Heart right ventricle (tissue), 16 donors: Measurements from ENCODE around the gene STAT4. TPM values are rescaled to one million over a fixed set of nuclear protein-coding genes. Genes with fewer than 3 reads are reported as not detected.

ENCODE experiments used
- ATAC-seq, 8 donors: fragments of 200-7000 bp; cut with Tn5 transposase; one replicate each; pipeline ENCODE4 v1.9.1; 2020; ENCODE audit warnings: mild to moderate bottlenecking in 8 of 8, moderate library complexity in 8 of 8, moderate number of reproducible peaks in 1 of 8
- DNase-seq, 2 donors: peaks; one replicate each; pipeline ENCODE4 v3.0.0-alpha.2; 2020
- H3K27ac ChIP-seq, 10 donors: fragments of 200-600 bp; sonication (generic) in 2 of 10; one replicate each; pipeline versions ENCODE4 v1.5.0 to v1.8.0; 2020 to 2022; ENCODE audit warnings: mild to moderate bottlenecking in 3 of 10
- H3K27me3 ChIP-seq, 7 donors: fragments of 200-600 bp; one replicate each; pipeline ENCODE4 v1.8.0; 2021 to 2022; ENCODE audit warnings: mild to moderate bottlenecking in 2 of 7
- H3K36me3 ChIP-seq, 9 donors: fragments of 200-600 bp; sonication (generic) in 1 of 9; one replicate each; pipeline versions ENCODE4 v1.5.0 to v1.8.0; 2020 to 2022; ENCODE audit warnings: mild to moderate bottlenecking in 2 of 9
- H3K4me1 ChIP-seq, 9 donors: fragments of 200-600 bp; sonication (generic) in 1 of 9; one replicate each; pipeline versions ENCODE4 v1.5.0 to v1.8.0; 2020 to 2022; ENCODE audit warnings: mild to moderate bottlenecking in 4 of 9
- H3K4me3 ChIP-seq, 10 donors: fragments of 200-600 bp; sonication (generic) in 2 of 10; one replicate each; pipeline versions ENCODE4 v1.5.0 to v1.8.0; 2020 to 2022; ENCODE audit warnings: mild to moderate bottlenecking in 7 of 10, moderate library complexity in 2 of 10
- H3K9me3 ChIP-seq, 11 donors: fragments of 200-600 bp in 10 of 11; sonication (generic) in 2 of 11; one replicate each; pipeline versions ENCODE4 v1.5.0 to v1.8.0; 2013 to 2022; ENCODE audit warnings: mild to moderate bottlenecking in 2 of 11, control low read depth in 1 of 11, moderate library complexity in 1 of 11
- WGBS, 2 donors: extraction: QIAGEN DNeasy Blood & Tissue Kit; methylation state at CpG; one replicate each; pipeline ENCODE4 v1.1.7; 2013; ENCODE audit warnings: inconsistent platforms in 1 of 2; 5-methylcytosine and 5-hydroxymethylcytosine counted together
- intact Hi-C, 10 donors: fragments of 100-400 bp; cut with DNase I; formaldehyde crosslinking; loops; one replicate each; pipeline versions ENCODE4 v1.11.1 to v1.14.2; 2022
- polyA plus RNA-seq, 2 donors: library from polyadenylated mRNA; stranded (reverse); fragments of 200-250 nt; gene quantifications; one replicate each; pipeline ENCODE4 v1.2.3, GENCODE V29; 2013
- total RNA-seq, 10 donors: library from RNA; stranded (reverse); fragmentation: NEBNext Ultra II Directional in 3 of 10; extraction: Animal tissue kit (Norgen Biotek cat#: 25700) in 3 of 10; gene quantifications; one replicate each; pipeline versions ENCODE4 v1.2.1 to v1.2.4, GENCODE V29; 2021 to 2023
- TF ChIP-seq, protein P1 (sequence below), 9 donors: fragments of 200-600 bp; sonication (generic) in 2 of 9; IDR thresholded peaks; one replicate each; pipeline versions ENCODE4 v1.5.0 to v1.8.0; 2021 to 2022; ENCODE audit warnings: antibody characterized with exemption in 9 of 9, mild to moderate bottlenecking in 5 of 9, moderate library complexity in 1 of 9
- donor health status: Arrhythmogenic right ventricular cardiomyopathy.
- donor health status: ischemic (EF 13 %, LVEDD 7.1; RV severe dilation, severe dysfunction).
- donor health status: healthy with polysubstance abuse.
- donor health status: DM: no; HTN: yes; CAD: no.
- donor health status: DM: no; HTN: no; CAD: no.
- donor health status: ischemic (EF 25% LVEDD 6.9; RV normal size, moderate dysfunction).
- donor health status: ischemic (EF 25% LVEDD 5.7; RV mildly dilated, moderate dysfunction).
- donor health status: healthy.
- donor health status: DM: yes; HTN: yes; CAD: no.
- donor health status: Ischemic cardiomyopathy.
- donor health status: ischemic (EF 35%, LVEDD 5.7; RV mildly dilated, moderate dysfunction).
- donor health status: nonischemic (EF 11% LVEDD 7.7; RV severe dilation, severe dysfunction).
- donor health status: DM: yes; HTN: yes; CAD: no.
- donor health status: PGD.
- donor health status: ischemic (EF 29% LVEDD 5.4; RV normal size, mild dysfunction).
- donor health status: nonischemic (EF 23%, LVEDD 6.1; RV moderate dilation, normal function).

STAT4 gene
- total and polyA plus RNA-seq, 12 donors, result 0.52 to 9.4 (median 2.2) TPM

DNA sequence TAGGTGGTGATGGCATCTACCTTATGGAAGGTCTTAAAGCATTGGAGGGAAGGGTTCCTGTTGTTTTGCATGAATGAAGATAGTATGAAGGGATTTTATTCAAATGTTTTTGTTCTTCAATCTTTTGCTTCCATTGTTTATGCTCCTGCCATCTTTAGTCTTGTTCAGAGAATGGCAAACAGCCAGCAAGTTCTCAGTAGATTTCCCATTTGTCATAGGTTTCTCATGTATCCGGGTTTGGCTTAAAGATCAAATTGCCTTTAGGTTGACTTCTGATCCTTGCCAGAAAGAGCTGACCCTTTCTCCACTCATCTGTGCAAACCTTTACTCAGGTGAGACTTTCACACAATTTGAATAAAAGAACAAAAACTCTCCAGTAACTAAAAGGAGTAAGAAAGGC, 44.2 kb upstream of the STAT4 start:
- Histone ChIP-seq H3K4me1 (peaks cover 0 to 18% (median 0%) of the 10 kb centered on the region in 9 donors), H3K27me3 (no peaks in the 10 kb centered on the region), H3K4me3 (no peak overlapping the region), H3K36me3 (no peaks in the 10 kb centered on the region), H3K27ac (no peak overlapping the region), H3K9me3 (peaks cover 0 to 4% (median 0%) of the 10 kb centered on the region in 11 donors)
- DNase-seq (no peak), ATAC-seq (no peak)
- intact Hi-C loops, result no loop called here
- 71 to 75% methylated on average over 1 of the region's 1 CpG for WGBS, 2 donors
- TF ChIP-seq, protein P1, sequence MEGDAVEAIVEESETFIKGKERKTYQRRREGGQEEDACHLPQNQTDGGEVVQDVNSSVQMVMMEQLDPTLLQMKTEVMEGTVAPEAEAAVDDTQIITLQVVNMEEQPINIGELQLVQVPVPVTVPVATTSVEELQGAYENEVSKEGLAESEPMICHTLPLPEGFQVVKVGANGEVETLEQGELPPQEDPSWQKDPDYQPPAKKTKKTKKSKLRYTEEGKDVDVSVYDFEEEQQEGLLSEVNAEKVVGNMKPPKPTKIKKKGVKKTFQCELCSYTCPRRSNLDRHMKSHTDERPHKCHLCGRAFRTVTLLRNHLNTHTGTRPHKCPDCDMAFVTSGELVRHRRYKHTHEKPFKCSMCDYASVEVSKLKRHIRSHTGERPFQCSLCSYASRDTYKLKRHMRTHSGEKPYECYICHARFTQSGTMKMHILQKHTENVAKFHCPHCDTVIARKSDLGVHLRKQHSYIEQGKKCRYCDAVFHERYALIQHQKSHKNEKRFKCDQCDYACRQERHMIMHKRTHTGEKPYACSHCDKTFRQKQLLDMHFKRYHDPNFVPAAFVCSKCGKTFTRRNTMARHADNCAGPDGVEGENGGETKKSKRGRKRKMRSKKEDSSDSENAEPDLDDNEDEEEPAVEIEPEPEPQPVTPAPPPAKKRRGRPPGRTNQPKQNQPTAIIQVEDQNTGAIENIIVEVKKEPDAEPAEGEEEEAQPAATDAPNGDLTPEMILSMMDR (IDR thresholded peaks at IDR 0.05), result no peak

DNA sequence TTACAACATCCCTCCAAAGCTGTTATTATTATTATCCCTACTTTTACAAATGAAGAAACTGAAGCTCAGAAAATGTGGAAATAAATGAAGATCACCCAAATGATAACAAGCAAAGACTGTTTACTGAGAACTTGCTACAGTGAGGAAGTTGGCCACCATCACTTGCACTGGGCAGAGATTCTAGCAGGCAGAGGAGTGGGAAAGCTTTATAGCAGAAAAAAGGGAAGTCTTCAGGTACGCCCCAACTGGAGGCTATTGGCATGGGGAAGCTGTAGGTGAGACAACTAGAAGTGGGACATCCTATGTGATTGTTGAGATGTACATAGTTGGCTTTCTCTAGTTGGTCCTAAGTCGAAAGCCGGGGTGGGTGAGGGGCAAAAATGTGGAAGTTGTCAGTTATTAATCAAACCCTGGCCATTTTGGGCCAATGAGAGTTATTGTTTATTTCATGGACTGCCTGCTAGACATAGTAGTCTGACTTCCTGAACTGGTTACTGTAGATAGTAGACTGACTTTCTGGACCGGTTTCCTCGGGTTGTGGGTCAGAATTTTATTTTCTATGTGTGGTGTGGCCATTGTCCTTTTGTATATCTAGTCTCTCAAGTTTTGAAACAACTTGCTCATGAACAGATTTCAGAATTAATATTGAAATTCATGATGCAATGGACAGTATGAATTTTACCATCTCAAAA, 40.2 kb upstream of the STAT4 start:
- no peak for DNase-seq
- TF ChIP-seq, protein P1 (IDR thresholded peaks at IDR 0.05), result no peak
- Histone ChIP-seq H3K4me3 (no peak overlapping the region), H3K9me3 (peaks cover 0 to 4% (median 0%) of the 10 kb centered on the region in 11 donors), H3K36me3 (no peaks in the 10 kb centered on the region), H3K27ac (no peak overlapping the region), H3K27me3 (no peaks in the 10 kb centered on the region), H3K4me1 (peaks cover 0 to 18% (median 0%) of the 10 kb centered on the region in 9 donors)
- ATAC-seq, result no peak
- intact Hi-C loops, result no loop called here
- 95 to 96% methylated on average over 5 of the region's 5 CpGs for WGBS, 2 donors

DNA sequence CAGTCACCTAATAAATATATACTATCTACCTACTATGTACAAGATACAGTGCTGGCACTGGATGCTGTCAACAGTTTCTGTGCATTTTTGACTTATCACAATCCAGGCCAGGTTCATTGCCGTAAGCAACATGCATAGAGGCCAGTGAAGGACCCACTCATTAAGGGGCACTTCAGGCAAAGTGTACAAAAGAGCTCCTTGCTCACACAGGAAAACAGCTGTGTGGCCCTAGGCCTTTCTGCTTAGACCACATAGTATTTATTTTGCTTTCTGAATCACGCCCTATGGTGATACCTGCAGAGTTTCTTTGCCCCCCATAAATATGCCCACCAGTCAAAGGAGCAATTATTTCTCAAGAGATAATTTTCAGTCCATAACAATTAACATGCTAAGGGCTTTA, 39.6 kb upstream of the STAT4 start:
- intact Hi-C loops, result no loop called here
- Histone ChIP-seq H3K27ac (no peak overlapping the region), H3K4me1 (peaks cover 0 to 18% (median 0%) of the 10 kb centered on the region in 9 donors), H3K27me3 (no peaks in the 10 kb centered on the region), H3K36me3 (no peaks in the 10 kb centered on the region), H3K4me3 (no peak overlapping the region), H3K9me3 (peaks cover 0 to 4% (median 0%) of the 10 kb centered on the region in 11 donors)
- 95 to 98% methylated on average over 2 of the region's 2 CpGs for WGBS, 2 donors
- no peak for ATAC-seq
- TF ChIP-seq, protein P1 (IDR thresholded peaks at IDR 0.05), result no peak
- no peak for DNase-seq

DNA sequence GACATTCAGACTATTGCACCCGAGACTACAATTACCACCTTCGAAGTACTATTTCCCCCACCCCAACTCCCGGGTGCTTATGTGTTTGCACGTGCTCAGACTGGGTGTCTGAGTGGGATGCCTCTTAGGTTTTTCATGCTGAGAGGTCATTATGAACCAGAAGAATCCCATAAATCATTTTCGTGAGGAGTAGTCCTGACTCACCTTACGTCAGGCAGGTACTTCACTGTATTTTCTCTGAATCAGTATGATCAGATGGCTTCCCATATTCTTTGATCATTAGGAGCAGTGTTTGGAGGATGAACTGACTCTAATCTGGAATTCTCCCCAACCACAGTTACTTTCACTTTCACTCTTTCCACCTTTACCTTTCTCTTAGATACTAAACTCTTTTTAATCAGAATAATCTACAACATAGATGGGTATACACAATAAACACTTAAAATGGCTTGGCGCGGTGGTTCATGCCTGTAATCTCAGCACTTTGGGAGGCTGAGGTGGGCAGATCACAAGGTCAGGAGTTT, 38.4 kb upstream of the STAT4 start:
- TF ChIP-seq, protein P1 (IDR thresholded peaks at IDR 0.05), result no peak
- H3K4me1 ChIP-seq, result peaks cover 0 to 12% (median 0%) of the 10 kb centered on the region in 9 donors
- peaks cover 0 to 4% (median 0%) of the 10 kb centered on the region in 11 donors for H3K9me3 ChIP-seq
- DNase-seq (no peak), ATAC-seq (no peak)
- no peaks in the 10 kb centered on the region for H3K36me3 ChIP-seq
- H3K27ac ChIP-seq, result no peak overlapping the region
- intact Hi-C loops, result no loop called here
- WGBS, 2 donors, result 94 to 98% methylated on average over 8 of the region's 8 CpGs
- H3K4me3 ChIP-seq, result no peak overlapping the region
- H3K27me3 ChIP-seq, result no peaks in the 10 kb centered on the region
